DOHH2 (cell line): Measurements from ENCODE around the gene ESRRB.

Experiments used
- EZH2phosphoT487 ChIP-seq: fragments of 200-600 bp; sonication (generic); IDR thresholded peaks from 2 replicates; pipeline ENCODE4 v1.6.1; 2017; ENCODE audit warnings: borderline replicate concordance, mild to moderate bottlenecking, antibody characterized with exemption, low read length, moderate library complexity, mixed read lengths
- TF ChIP-seq, protein P1 (sequence below): fragments of 200-600 bp; sonication (generic); IDR thresholded peaks from one replicate; pipeline ENCODE4 v1.5.1; 2014; ENCODE audit warnings: antibody characterized with exemption, mild to moderate bottlenecking, low read depth, low read length; ENCODE audit not compliant: poor library complexity, severe bottlenecking

DNA sequence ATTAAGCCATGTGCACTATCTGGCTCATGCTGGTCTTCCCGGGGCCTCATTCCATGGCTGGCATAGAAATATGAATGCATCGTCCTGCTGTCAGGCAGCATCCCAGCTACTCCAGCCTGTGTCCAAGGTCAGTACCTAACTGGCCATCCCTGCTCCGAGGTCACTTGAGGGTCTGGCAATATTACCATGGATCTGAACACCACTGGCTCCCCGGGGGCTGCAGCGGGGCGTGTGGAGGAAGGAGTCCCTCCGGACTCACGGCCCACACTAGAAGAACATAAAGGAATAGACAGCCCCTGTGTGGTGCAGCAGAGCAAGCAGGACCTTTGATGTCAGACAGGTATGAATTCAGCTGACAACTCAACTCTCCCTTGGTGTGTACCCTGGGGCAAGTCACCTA, 19.2 kb downstream of the ESRRB start:
- TF ChIP-seq, protein P1, sequence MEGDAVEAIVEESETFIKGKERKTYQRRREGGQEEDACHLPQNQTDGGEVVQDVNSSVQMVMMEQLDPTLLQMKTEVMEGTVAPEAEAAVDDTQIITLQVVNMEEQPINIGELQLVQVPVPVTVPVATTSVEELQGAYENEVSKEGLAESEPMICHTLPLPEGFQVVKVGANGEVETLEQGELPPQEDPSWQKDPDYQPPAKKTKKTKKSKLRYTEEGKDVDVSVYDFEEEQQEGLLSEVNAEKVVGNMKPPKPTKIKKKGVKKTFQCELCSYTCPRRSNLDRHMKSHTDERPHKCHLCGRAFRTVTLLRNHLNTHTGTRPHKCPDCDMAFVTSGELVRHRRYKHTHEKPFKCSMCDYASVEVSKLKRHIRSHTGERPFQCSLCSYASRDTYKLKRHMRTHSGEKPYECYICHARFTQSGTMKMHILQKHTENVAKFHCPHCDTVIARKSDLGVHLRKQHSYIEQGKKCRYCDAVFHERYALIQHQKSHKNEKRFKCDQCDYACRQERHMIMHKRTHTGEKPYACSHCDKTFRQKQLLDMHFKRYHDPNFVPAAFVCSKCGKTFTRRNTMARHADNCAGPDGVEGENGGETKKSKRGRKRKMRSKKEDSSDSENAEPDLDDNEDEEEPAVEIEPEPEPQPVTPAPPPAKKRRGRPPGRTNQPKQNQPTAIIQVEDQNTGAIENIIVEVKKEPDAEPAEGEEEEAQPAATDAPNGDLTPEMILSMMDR: no peak
- no peak for TF ChIP-seq EZH2phosphoT487
